Ovary (tissue), 3 donors: ENCODE measurements around the gene FMNL2.

Source experiments
- EP300 ChIP-seq: sonication (generic); formaldehyde crosslinking; IDR thresholded peaks from one replicate; pipeline ENCODE4 v1.6.1; 2017; ENCODE audit warnings: antibody characterized with exemption
- POLR2A ChIP-seq: fragments of 450-650 bp; IDR thresholded peaks from one replicate; pipeline ENCODE4 v1.6.1; 2017; ENCODE audit warnings: antibody characterized with exemption, mild to moderate bottlenecking, moderate library complexity
- TF ChIP-seq, protein P1 (sequence below), 3 donors: fragments of 450-650 bp in 2 of 3; fragments of 200-600 bp in 1 of 3; IDR thresholded peaks; one replicate each; pipeline versions ENCODE4 v1.5.1 to v1.8.0; 2016 to 2022; ENCODE audit warnings: antibody characterized with exemption in 3 of 3, mild to moderate bottlenecking in 1 of 3
- donor health status: DM: no; HTN: no; CAD: no.

DNA sequence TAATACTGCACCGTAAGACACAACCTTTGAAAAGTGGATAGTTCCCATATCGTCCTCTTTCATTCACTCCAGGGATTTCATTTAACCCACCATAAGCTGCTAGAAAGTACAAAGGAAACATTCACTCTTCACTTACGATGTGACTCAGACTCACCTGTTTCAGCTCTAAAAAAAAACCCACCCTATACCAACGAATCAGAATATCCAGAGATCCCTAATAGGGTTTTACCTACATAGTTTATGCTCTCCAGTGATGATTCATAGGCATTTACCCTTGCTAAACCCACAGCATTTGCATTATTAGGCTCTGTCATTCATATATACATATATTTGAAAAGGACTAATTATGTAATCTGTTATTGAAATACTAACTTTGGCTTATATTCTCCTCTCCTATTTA is 322.1 kb downstream of the FMNL2 start:
- TF ChIP-seq, protein P1, sequence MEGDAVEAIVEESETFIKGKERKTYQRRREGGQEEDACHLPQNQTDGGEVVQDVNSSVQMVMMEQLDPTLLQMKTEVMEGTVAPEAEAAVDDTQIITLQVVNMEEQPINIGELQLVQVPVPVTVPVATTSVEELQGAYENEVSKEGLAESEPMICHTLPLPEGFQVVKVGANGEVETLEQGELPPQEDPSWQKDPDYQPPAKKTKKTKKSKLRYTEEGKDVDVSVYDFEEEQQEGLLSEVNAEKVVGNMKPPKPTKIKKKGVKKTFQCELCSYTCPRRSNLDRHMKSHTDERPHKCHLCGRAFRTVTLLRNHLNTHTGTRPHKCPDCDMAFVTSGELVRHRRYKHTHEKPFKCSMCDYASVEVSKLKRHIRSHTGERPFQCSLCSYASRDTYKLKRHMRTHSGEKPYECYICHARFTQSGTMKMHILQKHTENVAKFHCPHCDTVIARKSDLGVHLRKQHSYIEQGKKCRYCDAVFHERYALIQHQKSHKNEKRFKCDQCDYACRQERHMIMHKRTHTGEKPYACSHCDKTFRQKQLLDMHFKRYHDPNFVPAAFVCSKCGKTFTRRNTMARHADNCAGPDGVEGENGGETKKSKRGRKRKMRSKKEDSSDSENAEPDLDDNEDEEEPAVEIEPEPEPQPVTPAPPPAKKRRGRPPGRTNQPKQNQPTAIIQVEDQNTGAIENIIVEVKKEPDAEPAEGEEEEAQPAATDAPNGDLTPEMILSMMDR (IDR thresholded peaks at IDR 0.05) = no peak
- no peak for TF ChIP-seq POLR2A
- TF ChIP-seq EP300 = no peak
